22Rv1 (cell line): Measurements from ENCODE around the gene KRT23.

Source experiments
- CTCF ChIP-seq: fragments of 450-650 bp; IDR thresholded peaks from 2 replicates; pipeline ENCODE4 v1.5.1; 2017; ENCODE audit warnings: mild to moderate bottlenecking
- ZFX ChIP-seq: fragments of 450-650 bp; IDR thresholded peaks from 2 replicates; pipeline ENCODE4 v1.6.1; 2017; ENCODE audit warnings: antibody characterized with exemption, borderline replicate concordance

- TF ChIP-seq CTCF: no peak
- TF ChIP-seq ZFX: no peak
Measured at GRCh38 chr17:40910441-40910841, 27.0 kb downstream of the KRT23 start.
